NCI-H526 (cell line): ENCODE measurements around the gene MED15.

Experiments used
- DNase-seq, 2 experiments: peaks; one replicate each; lab custom pipeline; 2025; lab: John Stamatoyannopoulos, UW

MED15 gene

DNA sequence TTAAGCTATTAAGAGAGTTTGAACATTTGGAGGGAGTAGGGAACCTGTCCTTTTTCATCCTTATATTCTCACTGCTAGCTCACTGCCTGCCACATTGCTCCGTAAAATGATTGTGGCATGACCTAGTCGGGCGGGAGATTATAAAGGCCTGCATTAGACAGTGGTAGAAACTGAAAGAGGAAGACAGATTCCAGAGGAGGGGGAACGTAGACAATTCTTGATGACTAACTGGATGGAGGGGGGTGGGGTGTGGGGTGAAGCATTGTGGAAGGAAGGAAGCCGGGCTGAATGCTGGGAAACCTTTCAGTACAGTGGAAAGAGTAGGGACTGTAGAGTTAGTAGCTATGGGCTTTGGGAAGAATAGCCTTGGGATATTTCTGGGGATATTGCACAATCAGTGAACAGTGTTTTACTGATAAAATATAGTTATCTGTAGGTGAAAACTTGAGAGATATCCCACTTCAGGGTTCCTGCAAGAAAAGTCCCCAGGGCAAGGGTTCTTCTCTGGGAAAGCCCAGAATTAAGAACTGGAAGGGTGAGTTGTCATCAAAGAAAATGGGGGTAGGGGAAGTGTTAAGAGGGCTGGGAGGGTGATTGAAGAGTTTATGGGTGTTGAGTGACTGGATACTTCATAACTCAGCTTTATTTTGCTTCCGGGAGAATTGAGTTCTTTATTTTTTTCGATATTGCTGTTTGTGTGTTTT, 2.1 kb downstream of the MED15 start:
- no peak for DNase-seq

DNA sequence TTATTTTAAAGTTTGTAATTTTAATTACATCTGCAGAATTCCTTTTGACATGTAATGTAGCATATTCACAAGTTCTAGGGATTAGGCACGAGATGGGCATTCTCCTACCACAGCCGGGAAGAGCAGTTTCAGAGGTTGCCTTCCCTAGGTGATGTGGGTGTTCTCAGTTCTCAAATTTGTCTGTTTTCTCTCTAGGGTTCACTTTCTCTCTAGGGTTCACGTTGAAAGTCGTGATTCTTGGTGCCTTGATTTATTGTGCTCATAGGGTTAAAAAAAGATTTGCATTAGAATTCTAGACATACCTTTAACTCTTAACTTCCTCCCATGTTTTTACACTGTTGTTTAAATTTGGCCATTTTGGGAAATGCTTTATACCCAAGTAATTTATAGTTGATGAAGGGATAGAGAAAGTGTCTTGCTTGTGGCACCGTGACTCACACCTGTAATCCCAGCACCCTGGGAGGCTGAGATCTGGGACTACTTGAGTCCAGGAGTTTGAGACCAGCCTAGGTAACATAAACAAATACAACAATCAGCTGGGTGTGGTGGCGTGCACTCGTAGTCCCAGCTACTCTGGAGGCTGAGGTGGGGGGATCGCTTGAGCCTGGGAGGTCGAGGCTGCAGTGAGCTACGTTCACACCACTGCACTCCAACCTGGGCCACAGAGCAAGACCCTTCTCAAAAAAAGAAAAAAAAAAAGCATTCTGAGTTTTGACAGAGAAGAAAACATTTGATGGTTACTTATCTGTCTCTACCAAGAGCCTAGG, 3.6 kb downstream of the MED15 start:
- no peak for DNase-seq

DNA sequence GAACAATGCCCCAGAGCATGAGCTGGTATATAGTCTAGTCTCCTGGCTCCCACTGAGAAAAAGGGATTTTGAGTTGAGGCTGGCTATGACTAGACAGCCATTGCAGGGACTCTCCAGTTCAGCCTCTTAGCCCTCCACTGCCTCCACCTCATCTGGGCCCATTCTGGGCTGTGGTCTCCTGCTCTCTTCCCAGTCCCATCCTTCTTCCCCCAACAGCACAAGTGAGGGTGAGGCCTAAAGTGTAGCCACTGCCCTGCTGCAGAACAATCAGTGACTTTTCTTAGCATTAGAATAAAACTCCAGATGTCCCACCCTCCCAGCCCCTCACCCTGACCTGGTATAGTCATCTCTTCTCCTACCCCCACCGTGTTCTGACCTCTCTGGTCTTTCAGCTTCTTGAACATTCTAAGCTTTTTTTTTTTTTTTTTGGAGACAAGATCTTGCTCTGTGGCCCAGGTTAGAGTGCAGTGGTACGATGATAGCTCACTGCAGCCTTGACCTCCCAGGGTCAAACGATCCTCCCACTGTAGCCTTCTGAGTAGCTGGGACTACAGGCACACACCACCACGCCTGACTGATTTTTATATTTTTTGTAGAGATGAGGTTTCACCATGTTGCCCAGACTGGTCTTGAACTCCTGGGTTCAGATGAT, 4.3 kb downstream of the MED15 start:
- no peak for DNase-seq

DNA sequence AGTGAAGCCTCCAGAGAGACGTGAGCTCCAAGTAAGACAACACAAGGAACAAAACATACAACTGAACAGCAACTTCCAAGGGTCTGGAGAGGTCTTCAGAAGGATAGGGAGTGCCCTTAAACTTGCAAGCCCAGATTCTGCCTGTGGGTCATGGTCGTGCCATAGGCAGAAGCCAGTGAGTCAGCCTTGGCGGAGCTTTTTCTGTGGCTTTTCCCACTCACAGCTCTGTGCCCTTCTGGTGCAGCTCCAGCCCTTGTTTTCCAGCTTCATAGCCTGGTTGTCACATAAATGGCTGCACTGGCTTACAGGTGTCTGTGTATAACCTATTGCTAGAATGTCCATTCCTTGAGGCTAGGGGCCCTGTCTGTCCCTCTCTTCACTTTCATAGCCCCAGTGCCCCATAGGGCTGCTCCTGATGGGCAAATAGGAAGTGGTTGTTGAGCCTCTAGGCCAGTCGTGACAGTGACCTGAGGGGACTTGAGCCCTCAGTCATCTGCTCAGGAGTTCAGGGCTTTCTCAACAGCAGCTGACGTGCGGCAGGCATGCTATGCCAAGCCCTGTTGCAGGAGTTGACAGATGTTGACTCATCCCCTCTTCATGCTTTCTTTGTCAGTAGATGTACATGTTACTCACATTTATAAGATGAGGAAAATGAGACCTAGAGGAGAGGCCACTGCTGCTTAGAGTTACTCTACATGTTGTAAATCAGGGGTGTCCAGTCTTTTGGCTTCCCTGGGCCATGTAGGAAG, 7.4 kb downstream of the MED15 start:
- no peak for DNase-seq

DNA sequence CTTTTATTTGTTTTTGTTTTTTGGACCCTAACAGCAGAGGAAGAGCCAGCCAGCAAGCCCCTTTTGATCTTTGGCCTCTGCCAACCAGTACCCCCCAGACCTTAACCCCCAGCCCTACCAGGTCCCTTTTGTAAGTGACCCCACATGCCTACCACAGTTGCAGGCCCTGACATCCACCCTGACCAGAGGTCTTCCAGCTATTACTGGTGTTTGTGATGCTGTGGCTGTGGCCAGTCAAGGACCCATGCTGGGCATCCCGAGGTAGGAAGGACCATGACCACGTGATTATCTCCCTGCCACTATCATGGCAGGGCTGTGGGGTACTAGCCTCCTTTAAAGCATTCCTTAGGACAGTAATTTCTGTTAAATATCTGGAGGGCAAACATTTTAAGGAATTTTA, 9.0 kb downstream of the MED15 start:
- DNase-seq, result no peak

DNA sequence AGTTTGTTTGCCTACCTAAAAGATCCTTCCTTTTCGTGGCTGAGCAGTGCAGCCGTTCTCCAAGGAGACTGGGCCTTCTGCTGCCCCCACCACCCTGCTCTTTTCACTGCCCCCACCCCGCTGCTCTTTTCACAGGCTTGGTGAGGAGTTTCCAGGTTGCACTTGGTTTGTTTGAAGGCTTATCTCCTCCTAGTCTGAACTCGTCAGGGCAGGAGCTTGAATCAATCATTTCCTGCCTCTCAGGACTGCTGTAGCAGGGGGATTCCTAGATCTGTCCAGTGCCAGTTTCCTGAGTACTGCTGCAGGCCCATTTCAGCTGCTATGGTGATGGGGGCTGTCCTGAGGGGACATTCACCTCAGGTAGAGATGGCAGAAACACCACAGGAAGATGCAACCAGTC, 10.0 kb downstream of the MED15 start:
- DNase-seq, result no peak

DNA sequence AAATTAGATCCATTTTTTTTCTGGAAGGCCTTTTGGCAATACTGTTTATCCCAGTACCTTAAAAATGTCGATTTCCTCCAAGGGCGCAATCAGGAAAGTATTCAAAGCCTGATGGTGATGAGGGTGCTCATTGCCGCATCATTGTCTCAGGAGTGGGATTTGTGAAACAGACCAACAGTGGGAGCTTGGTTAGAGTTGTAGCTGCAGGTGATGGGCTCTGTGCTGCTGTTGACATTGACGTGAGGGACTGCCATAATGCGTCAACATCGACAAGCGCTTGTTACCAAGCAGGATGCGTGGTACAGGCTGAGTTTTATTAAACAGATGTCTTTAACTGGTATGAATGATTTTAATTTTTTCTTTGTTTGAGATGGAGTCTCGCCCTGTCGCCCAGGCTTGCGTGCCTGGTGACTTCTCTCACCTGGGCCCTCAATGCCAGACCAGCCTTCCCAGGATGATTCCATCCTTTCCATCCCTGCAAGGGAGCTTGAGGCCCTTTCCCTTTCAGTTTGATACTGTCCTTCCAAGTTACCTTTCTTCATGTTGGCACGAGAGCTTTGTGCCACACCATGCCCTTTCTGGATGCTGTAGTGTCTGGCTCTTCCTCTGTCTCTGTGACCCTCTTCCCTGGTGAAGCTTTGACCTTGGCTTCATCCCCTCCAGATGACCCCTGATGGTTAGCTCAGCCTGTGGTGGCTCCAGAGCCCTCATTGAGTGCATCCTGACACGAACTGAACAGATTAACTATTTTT, 10.6 kb downstream of the MED15 start:
- no peak for DNase-seq

DNA sequence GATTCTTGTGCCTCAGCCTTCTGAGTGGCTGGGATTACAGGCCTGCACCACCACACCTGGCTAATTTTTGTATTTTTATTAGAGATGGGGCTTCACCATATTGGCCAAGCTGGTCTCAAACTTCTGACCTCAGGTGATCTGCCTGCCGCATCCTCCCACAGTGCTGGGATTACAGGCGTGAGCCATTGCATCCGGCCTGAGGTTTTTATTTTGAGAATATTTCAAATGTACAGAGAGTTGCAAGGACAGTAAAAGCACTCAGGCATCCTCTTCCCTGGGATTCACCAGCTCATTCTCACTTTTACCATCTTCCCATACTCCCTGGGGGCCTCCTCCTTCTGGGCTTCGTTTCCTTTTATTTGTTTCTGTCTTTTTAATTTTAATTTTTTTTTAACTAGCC, 12.1 kb downstream of the MED15 start:
- no peak for DNase-seq

DNA sequence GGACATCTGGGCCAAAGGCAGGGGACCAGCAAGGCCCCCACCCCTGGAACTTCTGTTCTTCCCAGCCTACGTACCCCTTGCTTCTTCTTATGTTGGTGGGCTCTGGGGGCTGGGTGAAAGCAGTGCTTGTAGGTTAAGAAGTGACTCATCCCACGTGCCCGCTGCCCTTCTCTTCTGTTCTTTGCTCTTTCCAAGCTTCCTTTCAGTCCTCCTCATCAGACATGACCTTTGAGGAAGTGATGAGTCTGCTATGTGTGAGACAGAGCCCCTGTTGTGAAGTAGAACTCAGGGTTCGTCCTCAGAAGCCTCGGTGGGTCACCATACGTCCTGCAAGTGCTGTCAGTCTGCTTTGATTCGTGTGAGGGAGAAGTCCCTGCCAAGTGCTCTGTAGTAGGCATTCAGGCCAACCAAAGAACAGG, 12.7 kb downstream of the MED15 start:
- DNase-seq, result no peak

DNA sequence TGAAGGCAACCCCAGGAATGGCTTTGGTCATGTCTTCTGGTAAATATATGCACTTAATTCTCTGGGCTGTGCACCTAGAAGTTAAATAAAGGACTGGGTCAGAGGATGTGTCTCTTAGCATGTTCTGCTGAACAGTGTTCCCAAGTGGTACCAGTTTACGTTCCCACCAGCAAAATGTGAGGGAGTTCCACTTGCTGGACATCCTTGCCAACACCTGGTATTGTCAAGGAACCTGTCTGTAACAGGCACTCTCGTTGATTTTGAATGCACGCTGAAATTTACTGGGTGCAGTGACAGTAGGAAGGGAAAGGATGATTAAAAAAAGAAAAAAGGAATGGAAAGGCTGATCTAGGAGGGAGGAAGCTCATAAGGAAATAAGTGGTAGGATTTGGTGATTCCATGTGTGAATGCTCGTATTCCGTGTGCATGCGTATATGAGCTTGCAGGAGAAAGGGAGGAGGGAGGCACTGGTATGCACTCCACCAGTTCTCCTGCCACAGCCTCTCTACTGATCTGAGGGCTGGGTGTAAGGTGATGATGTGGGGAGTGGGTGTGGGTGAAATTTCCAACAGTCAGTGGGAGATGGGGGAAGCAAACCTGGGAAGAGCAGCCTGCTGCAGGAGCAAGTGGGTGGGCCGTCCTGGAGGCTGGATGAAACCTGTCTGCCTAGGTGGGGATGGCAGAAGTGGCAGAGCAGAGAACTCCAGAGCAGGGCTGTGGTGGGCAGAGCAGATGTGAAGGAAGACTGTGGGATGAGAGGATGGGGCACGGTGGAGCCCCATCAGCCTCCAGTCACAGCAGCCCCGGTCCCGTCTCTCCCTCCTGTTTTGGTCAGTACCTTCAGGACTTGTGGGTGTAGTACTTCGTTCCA, 15.0 kb downstream of the MED15 start:
- DNase-seq, result no peak

DNA sequence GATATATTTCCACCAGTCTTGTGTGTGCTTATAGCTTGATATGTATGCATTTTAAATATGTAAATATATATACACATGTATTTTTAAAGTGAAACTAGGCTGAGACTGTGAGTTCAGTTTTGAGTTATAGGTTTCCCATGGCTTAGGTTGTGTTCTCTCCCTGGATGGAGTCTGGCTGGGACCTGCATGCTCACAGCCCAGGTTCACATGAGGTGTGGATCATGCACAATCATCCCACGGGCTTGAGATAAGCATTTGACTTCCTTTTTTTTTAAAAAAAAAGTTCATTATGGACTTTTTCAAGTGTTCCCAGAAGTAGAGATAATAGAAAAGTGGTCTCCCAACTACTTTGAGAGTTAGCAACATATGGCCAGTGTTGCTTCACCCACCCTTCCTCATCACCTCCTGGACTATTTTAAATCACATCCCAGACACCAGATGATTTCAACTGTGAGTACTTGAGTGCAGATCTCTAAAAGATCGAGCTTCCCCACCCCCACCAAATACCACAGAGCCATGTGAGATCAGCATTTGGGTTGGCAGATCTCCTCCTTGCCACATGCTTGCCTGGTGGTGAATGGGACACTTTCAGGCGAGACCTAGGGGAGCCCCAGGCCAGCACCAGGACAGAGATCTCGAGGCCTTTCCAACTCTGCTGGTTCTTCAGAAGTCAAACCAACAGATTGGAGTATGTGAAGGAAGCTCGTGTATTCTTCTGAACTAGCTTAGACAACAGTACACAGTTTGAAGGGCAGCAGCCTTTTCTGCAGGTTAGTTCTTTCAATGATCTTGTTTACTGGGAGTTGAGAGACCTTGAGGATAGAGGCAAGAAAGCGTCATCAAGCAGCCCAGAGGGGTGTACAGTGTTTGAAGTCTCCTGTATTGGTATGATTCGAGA, 15.9 kb downstream of the MED15 start:
- DNase-seq, result no peak

DNA sequence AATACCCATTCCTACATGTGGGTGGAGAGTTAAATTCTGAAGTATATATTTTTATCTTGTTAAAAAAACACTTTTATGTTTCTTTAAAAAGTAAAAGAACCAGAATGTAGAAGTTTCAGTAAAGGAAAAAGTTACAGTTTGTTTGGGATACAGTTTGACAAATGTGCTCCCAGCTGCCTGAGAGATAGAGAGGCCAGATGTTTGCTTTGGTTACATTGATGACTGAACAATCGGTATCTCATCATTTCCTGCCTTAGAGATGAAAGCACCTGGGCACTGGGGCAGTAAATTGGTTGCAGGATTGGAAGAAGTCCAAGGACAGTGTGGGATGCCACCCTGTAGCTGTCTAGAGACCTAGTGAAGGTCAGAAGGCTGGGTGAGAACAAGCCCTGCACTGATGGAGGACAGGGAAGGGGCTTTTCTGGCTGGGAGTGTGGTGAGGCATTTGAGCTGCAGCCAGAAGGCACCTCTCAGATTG, 16.6 kb downstream of the MED15 start:
- no peak for DNase-seq

DNA sequence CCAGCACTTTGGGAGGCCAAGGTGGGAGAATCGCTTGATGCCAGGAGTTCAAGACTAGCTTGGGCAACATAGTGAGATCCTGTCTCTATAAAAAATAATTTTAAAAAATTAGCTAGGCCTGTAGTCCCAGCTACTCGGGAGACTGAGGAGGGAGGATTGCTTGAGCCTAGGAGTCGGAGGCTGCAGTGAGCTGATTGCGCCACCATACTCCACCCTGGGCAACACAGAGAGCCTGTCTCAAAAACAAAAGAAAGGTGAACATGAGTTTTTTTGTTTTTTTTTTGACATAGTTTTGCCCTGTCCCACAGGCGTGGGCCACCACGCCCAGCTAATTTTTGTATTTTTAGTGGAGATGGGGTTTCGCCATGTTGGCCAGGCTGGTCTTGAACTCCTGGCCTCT, 17.6 kb downstream of the MED15 start:
- DNase-seq, result no peak

DNA sequence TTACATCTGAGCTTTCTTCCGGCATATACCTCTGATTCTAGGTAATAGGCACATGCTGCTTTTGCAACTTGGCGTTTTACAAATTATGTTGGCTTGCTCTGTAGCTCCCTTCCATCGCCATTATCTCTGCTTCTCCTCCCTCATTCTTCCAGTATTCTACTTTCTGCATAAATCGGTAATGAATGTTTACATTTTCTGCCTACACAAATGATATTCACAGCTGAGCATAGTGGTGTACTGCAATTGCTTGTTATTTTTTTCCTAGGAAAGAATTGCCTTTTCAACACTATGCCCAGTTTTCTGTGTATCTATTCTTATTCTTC, 18.9 kb downstream of the MED15 start:
- no peak for DNase-seq

DNA sequence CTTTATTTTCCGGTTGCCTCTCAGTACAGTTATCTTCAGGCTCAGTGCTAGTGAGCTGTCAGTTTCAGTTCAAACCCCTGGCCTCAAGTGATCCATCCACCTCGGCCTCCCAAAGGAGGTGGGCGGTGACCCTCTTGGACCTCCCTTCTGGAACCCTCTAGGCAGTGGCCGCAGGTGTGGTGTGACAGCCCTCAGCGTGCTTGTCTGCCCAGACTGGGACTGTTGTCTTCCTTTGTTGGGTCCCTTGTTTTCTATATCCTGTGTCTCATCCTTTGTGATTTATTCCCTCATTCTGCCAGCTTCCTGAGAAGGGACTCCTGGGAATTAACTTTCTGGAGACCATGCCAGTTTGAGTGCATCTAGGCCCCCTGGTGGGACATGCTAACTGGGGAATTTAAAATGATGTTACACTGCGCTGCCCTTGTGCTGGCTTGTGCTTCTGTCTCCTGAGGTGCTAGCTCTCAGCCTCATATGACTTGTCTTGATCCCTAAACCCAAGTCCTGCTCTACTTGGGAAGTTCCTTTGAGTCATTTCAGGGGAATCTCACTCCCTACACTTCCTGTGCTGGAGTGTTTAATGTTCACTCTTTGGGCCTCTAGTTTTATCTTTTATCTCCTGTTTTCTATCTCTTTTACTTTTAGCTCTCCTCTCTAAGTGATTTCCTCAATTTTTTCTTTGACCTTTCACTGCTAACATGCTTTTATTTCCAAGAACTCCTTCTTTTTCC, 19.4 kb downstream of the MED15 start:
- DNase-seq, result no peak

DNA sequence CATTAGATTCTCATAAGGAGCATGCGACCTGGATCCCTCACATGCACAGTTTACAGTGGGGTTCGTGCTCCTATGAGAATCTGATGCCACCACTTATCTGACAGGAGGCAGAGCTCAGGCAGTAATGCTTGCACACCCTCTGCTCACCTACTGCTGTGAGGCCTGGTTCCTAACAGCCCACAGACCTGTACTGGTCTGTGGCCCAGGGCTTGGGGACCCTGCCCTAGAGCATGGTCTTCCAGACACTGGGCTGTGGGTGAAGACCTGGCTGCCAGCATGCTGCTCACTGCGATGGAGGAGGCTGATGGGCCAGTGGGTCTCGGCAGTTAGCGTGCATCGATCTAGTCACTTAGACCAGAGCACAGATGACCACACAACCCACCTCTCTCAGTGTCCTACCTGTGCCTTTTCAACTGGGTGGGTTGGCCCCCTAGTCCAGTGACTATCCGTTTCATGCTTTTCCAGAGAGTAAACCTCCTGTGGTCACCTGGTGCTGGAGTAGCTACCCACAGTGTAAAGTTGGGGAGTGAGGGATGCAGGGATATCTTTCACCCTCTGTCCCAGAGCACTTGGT, 21.1 kb downstream of the MED15 start:
- no peak for DNase-seq

DNA sequence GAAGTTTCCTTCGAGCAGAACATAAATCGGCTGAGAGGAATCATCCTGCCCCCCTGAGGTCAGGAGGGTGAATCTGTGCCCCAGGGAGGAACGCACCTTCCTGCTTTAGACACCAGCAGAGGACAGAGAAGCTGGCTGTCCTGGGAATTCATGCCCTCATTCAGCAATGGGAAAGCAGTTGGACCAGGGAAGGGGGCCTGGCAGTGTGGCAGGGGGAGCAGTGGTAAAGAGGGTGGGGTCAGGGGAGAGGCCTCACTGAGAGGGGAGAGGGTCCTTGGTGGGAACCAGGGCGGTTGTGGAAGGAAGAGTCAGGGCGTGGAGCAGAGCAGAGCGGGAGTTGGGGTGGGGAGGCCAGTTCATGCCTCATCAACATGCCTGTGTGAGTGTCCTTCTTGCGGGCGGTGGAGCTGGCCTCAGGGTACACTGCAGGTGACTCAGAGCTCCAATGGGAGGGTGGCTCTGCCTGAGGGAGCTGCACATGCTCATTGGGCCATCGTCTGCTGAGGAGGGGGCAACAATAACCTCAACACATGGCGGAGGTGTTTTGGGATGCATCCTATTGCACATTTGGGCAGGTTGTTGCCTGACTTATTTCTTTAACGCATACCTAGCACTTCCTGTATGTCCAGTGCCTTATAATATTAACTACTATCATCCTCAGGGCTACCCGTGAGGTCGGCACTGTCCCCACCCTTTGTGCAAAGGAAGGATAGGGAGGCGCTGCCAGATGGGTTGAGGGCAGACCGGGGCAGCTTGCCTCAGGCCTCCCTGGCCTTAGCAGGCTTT, 23.2 kb downstream of the MED15 start:
- DNase-seq, result no peak

DNA sequence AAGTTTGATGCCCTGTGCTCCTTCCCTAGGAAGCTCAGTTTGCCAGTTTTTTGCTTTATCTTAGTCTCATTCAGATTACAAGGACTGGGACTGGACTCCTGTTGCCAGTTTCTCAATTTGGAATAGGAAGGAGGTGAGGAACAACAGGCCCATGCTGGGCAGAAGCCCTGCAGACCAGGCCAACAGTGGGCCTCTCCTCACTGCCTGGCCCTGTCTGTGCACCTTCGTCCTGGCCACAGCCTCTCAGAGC, 23.7 kb downstream of the MED15 start:
- no peak for DNase-seq
